ENCODE results near the gene EFHD1. TPM values are rescaled to one million over a fixed set of nuclear protein-coding genes. Genes with fewer than 3 reads are reported as not detected.

The EFHD1 gene
- total and polyA plus RNA-seq, 2 experiments from 2014 or later = 3.4 to 6.4 TPM

DNA sequence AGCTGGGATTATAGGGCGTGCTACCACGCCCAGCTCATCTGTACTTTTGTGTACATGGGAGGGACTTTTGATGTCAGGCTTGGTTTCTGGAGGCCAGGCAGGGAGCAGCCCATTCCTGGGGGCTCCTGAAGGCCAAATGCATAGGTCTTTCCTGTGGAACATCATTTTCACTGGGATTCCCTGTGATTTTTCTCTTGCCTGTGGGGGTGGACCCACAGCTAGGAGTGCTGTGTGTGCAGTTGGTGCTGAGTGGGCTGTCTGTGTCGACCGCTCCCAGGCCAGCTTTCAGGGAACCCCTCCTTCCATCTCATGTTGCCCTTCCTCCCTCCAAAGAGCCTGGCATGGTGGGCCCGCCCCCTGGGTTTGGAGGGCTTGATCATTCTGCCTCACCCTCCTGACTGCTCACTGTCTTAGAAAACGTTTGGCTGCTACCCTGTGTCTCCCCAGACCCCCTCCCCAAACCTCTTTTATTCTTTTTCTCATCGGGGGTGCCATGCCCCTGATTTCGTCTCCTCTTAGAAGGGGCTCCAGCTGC lies 10.5 kb downstream of the EFHD1 start:
- ATAC-seq = no peak
- Histone ChIP-seq H2AFZ (no peak overlapping the region), H3K27me3 (ENCODE audit: insufficient read depth) (no peaks in the 10 kb centered on the region), H4K20me1 (replicated peaks; ENCODE audit: insufficient read depth) (no peaks in the 10 kb centered on the region), H3K4me1 (ENCODE audit: insufficient read depth) (no peaks in the 10 kb centered on the region), H3K4me2 (no peak overlapping the region), H3K36me3 (ENCODE audit: insufficient read depth) (no peaks in the 10 kb centered on the region), H3K9me2 (ENCODE audit: insufficient read depth) (no peaks in the 10 kb centered on the region), H3F3A (replicated peaks; ENCODE audit: low read depth) (no peaks in the 10 kb centered on the region), H3K27ac (ENCODE audit: low read depth) (no peak overlapping the region), H3K4me3 (no peak overlapping the region), H3K79me2 (replicated peaks; ENCODE audit: insufficient read depth) (no peaks in the 10 kb centered on the region)
- Mint-ChIP-seq H3K36me3 (ENCODE audit: low read depth) (no peaks in the 10 kb centered on the region), H3K27ac (no peak overlapping the region), H3K27me3 (ENCODE audit: insufficient read depth, low read depth, poor library complexity) (peaks cover 12% of the 10 kb centered on the region), H3K4me3 (no peak overlapping the region), H3K9me3 (no peaks in the 10 kb centered on the region), H3K4me1 (no peaks in the 10 kb centered on the region; the same call in 2 of the 3 replicates)
- TF ChIP-seq POLR2AphosphoS5 (IDR thresholded peaks at IDR 0.05; ENCODE audit: low read depth) (no peak), JUNB (IDR thresholded peaks at IDR 0.05; ENCODE audit: unreplicated experiment) (no peak)
- no peak for DNase-seq (ENCODE audit: low spot score)

DNA sequence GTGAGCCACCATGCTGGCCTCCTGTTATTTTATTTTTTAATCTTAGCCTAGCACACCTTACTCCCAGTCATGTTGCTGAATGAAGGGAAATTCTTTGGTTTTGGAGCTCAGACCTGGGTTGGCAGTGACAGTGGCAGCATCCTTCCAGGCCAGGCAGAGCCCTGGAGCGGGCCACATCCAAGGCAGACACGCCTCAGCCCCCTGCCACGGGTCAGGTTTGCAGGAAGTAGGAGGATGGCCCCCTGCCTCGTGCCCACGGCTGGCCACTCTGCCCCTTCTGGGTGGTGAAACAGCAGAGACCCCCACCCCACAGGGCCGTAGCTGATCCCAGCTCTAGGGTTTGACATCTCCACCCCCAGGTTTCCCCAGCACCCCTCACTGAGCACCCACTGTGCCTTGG lies 11.7 kb downstream of the EFHD1 start:
- Mint-ChIP-seq H3K36me3 (ENCODE audit: low read depth) (no peaks in the 10 kb centered on the region), H3K4me1 (no peaks in the 10 kb centered on the region; the same call in 2 of the 3 replicates), H3K27ac (no peak overlapping the region), H3K27me3 (ENCODE audit: insufficient read depth, low read depth, poor library complexity) (peaks cover 16% of the 10 kb centered on the region), H3K9me3 (no peaks in the 10 kb centered on the region), H3K4me3 (no peak overlapping the region)
- Histone ChIP-seq H3K4me3 (no peak overlapping the region), H3K4me1 (ENCODE audit: insufficient read depth) (no peaks in the 10 kb centered on the region), H3K9me2 (ENCODE audit: insufficient read depth) (no peaks in the 10 kb centered on the region), H3K4me2 (no peak overlapping the region), H3F3A (replicated peaks; ENCODE audit: low read depth) (no peaks in the 10 kb centered on the region), H3K27me3 (ENCODE audit: insufficient read depth) (no peaks in the 10 kb centered on the region), H2AFZ (no peak overlapping the region), H4K20me1 (replicated peaks; ENCODE audit: insufficient read depth) (no peaks in the 10 kb centered on the region), H3K79me2 (replicated peaks; ENCODE audit: insufficient read depth) (no peaks in the 10 kb centered on the region), H3K27ac (ENCODE audit: low read depth) (no peak overlapping the region), H3K36me3 (ENCODE audit: insufficient read depth) (no peaks in the 10 kb centered on the region)
- DNase-seq (ENCODE audit: low spot score) (no peak), ATAC-seq (no peak)
- TF ChIP-seq CREB1 (CRISPR knock-in tag; IDR thresholded peaks at IDR 0.05; ENCODE audit: low read depth) (no peak), EZH2 (IDR thresholded peaks at IDR 0.05; ENCODE audit: low read depth, unreplicated experiment) (no peak), ZNF331 (CRISPR knock-in tag; IDR thresholded peaks at IDR 0.05; ENCODE audit: low read depth) (no peak), STAT1 (IDR thresholded peaks at IDR 0.05; ENCODE audit: unreplicated experiment) (no peak), EZH2phosphoT487 (IDR thresholded peaks at IDR 0.05; ENCODE audit: unreplicated experiment) (no peak), JUNB (IDR thresholded peaks at IDR 0.05; ENCODE audit: unreplicated experiment) (no peak), POLR2AphosphoS5 (IDR thresholded peaks at IDR 0.05; ENCODE audit: low read depth) (no peak)
- TF ChIP-seq, protein P1, sequence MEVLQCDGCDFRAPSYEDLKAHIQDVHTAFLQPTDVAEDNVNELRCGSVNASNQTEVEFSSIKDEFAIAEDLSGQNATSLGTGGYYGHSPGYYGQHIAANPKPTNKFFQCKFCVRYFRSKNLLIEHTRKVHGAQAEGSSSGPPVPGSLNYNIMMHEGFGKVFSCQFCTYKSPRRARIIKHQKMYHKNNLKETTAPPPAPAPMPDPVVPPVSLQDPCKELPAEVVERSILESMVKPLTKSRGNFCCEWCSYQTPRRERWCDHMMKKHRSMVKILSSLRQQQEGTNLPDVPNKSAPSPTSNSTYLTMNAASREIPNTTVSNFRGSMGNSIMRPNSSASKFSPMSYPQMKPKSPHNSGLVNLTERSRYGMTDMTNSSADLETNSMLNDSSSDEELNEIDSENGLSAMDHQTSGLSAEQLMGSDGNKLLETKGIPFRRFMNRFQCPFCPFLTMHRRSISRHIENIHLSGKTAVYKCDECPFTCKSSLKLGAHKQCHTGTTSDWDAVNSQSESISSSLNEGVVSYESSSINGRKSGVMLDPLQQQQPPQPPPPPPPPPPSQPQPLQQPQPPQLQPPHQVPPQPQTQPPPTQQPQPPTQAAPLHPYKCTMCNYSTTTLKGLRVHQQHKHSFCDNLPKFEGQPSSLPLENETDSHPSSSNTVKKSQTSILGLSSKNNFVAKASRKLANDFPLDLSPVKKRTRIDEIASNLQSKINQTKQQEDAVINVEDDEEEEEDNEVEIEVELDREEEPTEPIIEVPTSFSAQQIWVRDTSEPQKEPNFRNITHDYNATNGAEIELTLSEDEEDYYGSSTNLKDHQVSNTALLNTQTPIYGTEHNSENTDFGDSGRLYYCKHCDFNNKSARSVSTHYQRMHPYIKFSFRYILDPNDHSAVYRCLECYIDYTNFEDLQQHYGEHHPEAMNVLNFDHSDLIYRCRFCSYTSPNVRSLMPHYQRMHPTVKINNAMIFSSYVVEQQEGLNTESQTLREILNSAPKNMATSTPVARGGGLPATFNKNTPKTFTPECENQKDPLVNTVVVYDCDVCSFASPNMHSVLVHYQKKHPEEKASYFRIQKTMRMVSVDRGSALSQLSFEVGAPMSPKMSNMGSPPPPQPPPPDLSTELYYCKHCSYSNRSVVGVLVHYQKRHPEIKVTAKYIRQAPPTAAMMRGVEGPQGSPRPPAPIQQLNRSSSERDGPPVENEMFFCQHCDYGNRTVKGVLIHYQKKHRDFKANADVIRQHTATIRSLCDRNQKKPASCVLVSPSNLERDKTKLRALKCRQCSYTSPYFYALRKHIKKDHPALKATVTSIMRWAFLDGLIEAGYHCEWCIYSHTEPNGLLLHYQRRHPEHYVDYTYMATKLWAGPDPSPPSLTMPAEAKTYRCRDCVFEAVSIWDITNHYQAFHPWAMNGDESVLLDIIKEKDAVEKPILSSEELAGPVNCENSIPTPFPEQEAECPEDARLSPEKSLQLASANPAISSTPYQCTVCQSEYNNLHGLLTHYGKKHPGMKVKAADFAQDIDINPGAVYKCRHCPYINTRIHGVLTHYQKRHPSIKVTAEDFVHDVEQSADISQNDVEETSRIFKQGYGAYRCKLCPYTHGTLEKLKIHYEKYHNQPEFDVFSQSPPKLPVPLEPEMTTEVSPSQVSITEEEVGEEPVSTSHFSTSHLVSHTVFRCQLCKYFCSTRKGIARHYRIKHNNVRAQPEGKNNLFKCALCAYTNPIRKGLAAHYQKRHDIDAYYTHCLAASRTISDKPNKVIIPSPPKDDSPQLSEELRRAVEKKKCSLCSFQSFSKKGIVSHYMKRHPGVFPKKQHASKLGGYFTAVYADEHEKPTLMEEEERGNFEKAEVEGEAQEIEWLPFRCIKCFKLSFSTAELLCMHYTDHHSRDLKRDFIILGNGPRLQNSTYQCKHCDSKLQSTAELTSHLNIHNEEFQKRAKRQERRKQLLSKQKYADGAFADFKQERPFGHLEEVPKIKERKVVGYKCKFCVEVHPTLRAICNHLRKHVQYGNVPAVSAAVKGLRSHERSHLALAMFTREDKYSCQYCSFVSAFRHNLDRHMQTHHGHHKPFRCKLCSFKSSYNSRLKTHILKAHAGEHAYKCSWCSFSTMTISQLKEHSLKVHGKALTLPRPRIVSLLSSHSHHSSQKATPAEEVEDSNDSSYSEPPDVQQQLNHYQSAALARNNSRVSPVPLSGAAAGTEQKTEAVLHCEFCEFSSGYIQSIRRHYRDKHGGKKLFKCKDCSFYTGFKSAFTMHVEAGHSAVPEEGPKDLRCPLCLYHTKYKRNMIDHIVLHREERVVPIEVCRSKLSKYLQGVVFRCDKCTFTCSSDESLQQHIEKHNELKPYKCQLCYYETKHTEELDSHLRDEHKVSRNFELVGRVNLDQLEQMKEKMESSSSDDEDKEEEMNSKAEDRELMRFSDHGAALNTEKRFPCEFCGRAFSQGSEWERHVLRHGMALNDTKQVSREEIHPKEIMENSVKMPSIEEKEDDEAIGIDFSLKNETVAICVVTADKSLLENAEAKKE (CRISPR knock-in tag; IDR thresholded peaks at IDR 0.05) = no peak
- TF ChIP-seq, protein P2, sequence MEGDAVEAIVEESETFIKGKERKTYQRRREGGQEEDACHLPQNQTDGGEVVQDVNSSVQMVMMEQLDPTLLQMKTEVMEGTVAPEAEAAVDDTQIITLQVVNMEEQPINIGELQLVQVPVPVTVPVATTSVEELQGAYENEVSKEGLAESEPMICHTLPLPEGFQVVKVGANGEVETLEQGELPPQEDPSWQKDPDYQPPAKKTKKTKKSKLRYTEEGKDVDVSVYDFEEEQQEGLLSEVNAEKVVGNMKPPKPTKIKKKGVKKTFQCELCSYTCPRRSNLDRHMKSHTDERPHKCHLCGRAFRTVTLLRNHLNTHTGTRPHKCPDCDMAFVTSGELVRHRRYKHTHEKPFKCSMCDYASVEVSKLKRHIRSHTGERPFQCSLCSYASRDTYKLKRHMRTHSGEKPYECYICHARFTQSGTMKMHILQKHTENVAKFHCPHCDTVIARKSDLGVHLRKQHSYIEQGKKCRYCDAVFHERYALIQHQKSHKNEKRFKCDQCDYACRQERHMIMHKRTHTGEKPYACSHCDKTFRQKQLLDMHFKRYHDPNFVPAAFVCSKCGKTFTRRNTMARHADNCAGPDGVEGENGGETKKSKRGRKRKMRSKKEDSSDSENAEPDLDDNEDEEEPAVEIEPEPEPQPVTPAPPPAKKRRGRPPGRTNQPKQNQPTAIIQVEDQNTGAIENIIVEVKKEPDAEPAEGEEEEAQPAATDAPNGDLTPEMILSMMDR (conservative IDR thresholded peaks at IDR 0.05; ENCODE audit: low read depth in 2 of 2) = no peak
- TF ChIP-seq, protein P3, sequence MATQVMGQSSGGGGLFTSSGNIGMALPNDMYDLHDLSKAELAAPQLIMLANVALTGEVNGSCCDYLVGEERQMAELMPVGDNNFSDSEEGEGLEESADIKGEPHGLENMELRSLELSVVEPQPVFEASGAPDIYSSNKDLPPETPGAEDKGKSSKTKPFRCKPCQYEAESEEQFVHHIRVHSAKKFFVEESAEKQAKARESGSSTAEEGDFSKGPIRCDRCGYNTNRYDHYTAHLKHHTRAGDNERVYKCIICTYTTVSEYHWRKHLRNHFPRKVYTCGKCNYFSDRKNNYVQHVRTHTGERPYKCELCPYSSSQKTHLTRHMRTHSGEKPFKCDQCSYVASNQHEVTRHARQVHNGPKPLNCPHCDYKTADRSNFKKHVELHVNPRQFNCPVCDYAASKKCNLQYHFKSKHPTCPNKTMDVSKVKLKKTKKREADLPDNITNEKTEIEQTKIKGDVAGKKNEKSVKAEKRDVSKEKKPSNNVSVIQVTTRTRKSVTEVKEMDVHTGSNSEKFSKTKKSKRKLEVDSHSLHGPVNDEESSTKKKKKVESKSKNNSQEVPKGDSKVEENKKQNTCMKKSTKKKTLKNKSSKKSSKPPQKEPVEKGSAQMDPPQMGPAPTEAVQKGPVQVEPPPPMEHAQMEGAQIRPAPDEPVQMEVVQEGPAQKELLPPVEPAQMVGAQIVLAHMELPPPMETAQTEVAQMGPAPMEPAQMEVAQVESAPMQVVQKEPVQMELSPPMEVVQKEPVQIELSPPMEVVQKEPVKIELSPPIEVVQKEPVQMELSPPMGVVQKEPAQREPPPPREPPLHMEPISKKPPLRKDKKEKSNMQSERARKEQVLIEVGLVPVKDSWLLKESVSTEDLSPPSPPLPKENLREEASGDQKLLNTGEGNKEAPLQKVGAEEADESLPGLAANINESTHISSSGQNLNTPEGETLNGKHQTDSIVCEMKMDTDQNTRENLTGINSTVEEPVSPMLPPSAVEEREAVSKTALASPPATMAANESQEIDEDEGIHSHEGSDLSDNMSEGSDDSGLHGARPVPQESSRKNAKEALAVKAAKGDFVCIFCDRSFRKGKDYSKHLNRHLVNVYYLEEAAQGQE (IDR thresholded peaks at IDR 0.05; ENCODE audit: unreplicated experiment) = no peak

Data from GM23338 (cell line).